IPS DF 4.7 (cell line): ENCODE data around the gene CDH4.

Experiments used
- DNase-seq: peaks from one replicate; pipeline ENCODE4 v3.0.0-alpha.2; 2013; ENCODE audit warnings: low spot score; ENCODE audit errors: extremely low read depth

CDH4 gene

GRCh38 chr20:61901392-61902220 lies 649.5 kb downstream of the CDH4 start:
- DNase-seq, result no peak

- no peak for DNase-seq
Observed at GRCh38 chr20:61902221-61902869, 650.3 kb downstream of the CDH4 start.

GRCh38 chr20:61903575-61904340 lies 651.7 kb downstream of the CDH4 start:
- DNase-seq, result no peak

- DNase-seq, result no peak
Observed at GRCh38 chr20:61904456-61904855, 652.4 kb downstream of the CDH4 start.

- DNase-seq, result no peak
Observed at GRCh38 chr20:61905781-61906523, 653.9 kb downstream of the CDH4 start.

- no peak for DNase-seq
Observed at GRCh38 chr20:61907081-61907891, 655.2 kb downstream of the CDH4 start.

GRCh38 chr20:61908057-61909026 lies 656.3 kb downstream of the CDH4 start:
- no peak for DNase-seq

- DNase-seq, result no peak
Observed at GRCh38 chr20:61909028-61909427, 657.0 kb downstream of the CDH4 start.

GRCh38 chr20:61909821-61910220 lies 657.8 kb downstream of the CDH4 start:
- no peak for DNase-seq

GRCh38 chr20:61911824-61912223 lies 659.8 kb downstream of the CDH4 start:
- DNase-seq, result no peak

- no peak for DNase-seq
Observed at GRCh38 chr20:61912665-61913422, 660.8 kb downstream of the CDH4 start.

GRCh38 chr20:61913423-61914225 lies 661.6 kb downstream of the CDH4 start:
- DNase-seq, result no peak

GRCh38 chr20:61915101-61915500 lies 663.0 kb downstream of the CDH4 start:
- DNase-seq, result no peak

GRCh38 chr20:61916318-61916891 lies 664.3 kb downstream of the CDH4 start:
- no peak for DNase-seq

GRCh38 chr20:61917474-61918145 lies 665.5 kb downstream of the CDH4 start:
- DNase-seq, result no peak

- no peak for DNase-seq
Observed at GRCh38 chr20:61918548-61918947, 666.5 kb downstream of the CDH4 start.

- no peak for DNase-seq
Observed at GRCh38 chr20:61919239-61919638, 667.2 kb downstream of the CDH4 start.
